Measurements from ENCODE around the gene AKT3.
"Not testable (repeated sequence)": the region's sequence is repeated elsewhere in the genome, so short reads cannot be mapped to it uniquely, and the experiment has no call there.

The AKT3 gene

DNA sequence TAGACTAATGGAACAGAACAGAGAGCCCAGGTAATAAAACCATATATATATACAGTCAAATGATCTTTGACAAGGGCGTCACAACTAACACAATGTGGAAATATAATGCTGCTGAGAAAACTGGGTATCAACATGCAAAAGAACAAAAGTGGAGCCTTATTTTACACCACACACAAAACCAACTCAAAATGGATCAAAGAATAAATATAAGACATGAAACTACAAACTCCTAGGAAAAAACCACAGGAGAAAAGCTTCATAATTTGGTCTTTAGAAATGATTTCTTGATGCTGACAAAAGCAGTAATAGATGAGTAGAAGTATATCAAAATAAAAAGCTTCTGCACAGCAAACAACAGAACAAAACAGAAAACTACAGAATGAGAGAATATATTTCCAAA, 192.2 kb downstream of the AKT3 start:
- no peak overlapping the region for H2AFZ ChIP-seq (ENCODE audit: low read length)
- no peaks in the 10 kb centered on the region for H3K9me2 ChIP-seq (replicated peaks; ENCODE audit: insufficient read depth, low read length)
- DNase-seq: no peak
- H3K4me3 ChIP-seq (ENCODE audit: low read length): no peak overlapping the region
- H4K20me1 ChIP-seq (ENCODE audit: insufficient read depth, low read length): no peaks in the 10 kb centered on the region
- no peaks in the 10 kb centered on the region for H3K9me3 ChIP-seq (replicated peaks; ENCODE audit: insufficient read depth, low read length)
- no peaks in the 10 kb centered on the region for H3K79me2 ChIP-seq (ENCODE audit: low read length)
- H3F3A ChIP-seq (ENCODE audit: insufficient read depth, low read length): no peaks in the 10 kb centered on the region
- TF ChIP-seq EZH2phosphoT487 (IDR thresholded peaks at IDR 0.05; ENCODE audit: low read length) (no peak), EZH2 (optimal IDR thresholded peaks at IDR 0.05; ENCODE audit: low read depth, low read length) (no peak)
- TF ChIP-seq, protein P1, sequence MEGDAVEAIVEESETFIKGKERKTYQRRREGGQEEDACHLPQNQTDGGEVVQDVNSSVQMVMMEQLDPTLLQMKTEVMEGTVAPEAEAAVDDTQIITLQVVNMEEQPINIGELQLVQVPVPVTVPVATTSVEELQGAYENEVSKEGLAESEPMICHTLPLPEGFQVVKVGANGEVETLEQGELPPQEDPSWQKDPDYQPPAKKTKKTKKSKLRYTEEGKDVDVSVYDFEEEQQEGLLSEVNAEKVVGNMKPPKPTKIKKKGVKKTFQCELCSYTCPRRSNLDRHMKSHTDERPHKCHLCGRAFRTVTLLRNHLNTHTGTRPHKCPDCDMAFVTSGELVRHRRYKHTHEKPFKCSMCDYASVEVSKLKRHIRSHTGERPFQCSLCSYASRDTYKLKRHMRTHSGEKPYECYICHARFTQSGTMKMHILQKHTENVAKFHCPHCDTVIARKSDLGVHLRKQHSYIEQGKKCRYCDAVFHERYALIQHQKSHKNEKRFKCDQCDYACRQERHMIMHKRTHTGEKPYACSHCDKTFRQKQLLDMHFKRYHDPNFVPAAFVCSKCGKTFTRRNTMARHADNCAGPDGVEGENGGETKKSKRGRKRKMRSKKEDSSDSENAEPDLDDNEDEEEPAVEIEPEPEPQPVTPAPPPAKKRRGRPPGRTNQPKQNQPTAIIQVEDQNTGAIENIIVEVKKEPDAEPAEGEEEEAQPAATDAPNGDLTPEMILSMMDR (IDR thresholded peaks at IDR 0.05; ENCODE audit: low read length): no peak
- H3K4me2 ChIP-seq (ENCODE audit: low read depth, low read length): no peak overlapping the region
- no peaks in the 10 kb centered on the region for H3K27me3 ChIP-seq (replicated peaks; ENCODE audit: insufficient read depth, low read length)
- H3K27ac ChIP-seq (ENCODE audit: low read length): no peak overlapping the region
- no peak overlapping the region for H3K9ac ChIP-seq (ENCODE audit: low read length)
- H3K36me3 ChIP-seq (replicated peaks; ENCODE audit: insufficient read depth, low read length): no peaks in the 10 kb centered on the region; the same call in 1 of the 2 replicates
- no peaks in the 10 kb centered on the region for H3K4me1 ChIP-seq (ENCODE audit: low read length)

DNA sequence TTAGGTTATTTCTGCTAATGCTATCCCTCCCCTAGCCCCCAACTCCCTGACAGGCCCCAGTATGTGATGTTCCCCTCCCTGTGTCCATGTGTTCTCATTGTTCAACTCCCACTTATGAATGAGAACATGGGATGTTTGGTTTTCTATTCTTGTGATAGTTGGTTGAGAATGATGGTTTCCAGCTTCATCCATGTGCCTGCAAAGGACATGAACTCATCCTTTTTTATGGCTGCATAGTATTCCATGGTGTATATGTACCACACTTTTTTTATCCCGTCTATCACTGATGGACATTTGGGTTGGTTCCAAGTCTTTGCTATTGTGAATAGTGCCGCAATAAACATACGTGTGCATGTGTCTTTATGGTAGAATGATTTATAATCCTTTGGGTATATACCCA, 200.5 kb downstream of the AKT3 start:
- not testable (repeated sequence) for H3K27ac ChIP-seq (ENCODE audit: low read length); H3K36me3 ChIP-seq (replicated peaks; ENCODE audit: insufficient read depth, low read length)

DNA sequence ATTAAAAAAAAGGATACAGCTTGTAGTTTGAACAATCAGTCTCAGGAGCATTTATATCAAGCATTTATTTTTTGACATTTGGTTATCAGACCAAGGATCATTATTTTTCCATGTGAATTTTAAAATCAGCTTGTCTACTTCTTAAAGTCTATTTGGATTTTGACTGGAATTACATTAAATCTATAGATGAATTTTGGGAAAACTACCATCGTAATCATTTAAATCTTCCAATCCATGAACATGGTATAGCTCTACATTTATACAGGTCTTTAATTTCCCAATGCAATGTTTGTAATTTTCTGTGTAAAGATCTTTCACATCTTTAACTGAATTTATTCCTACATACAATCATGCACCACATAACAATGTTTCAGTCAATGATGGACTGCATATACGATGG, 203.2 kb downstream of the AKT3 start:
- Histone ChIP-seq H3K4me3 (ENCODE audit: low read length) (no peak overlapping the region), H4K20me1 (ENCODE audit: insufficient read depth, low read length) (no peaks in the 10 kb centered on the region), H3K36me3 (replicated peaks; ENCODE audit: insufficient read depth, low read length) (no peaks in the 10 kb centered on the region), H3K9me3 (replicated peaks; ENCODE audit: insufficient read depth, low read length) (no peaks in the 10 kb centered on the region), H2AFZ (ENCODE audit: low read length) (no peak overlapping the region), H3K79me2 (ENCODE audit: low read length) (no peaks in the 10 kb centered on the region), H3K9ac (ENCODE audit: low read length) (no peak overlapping the region), H3K4me2 (ENCODE audit: low read depth, low read length) (no peak overlapping the region), H3K27ac (ENCODE audit: low read length) (no peak overlapping the region), H3K4me1 (ENCODE audit: low read length) (no peaks in the 10 kb centered on the region), H3K27me3 (replicated peaks; ENCODE audit: insufficient read depth, low read length) (no peaks in the 10 kb centered on the region), H3K9me2 (replicated peaks; ENCODE audit: insufficient read depth, low read length) (no peaks in the 10 kb centered on the region), H3F3A (ENCODE audit: insufficient read depth, low read length) (no peaks in the 10 kb centered on the region)
- DNase-seq: no peak
- TF ChIP-seq, protein P1 (IDR thresholded peaks at IDR 0.05; ENCODE audit: low read length): no peak
- TF ChIP-seq EZH2phosphoT487 (IDR thresholded peaks at IDR 0.05; ENCODE audit: low read length) (no peak), EZH2 (optimal IDR thresholded peaks at IDR 0.05; ENCODE audit: low read depth, low read length) (no peak)

More for the DNA sequence above, 200.5 kb downstream of the AKT3 start:
- not testable (repeated sequence) for H3K9me3 ChIP-seq (replicated peaks; ENCODE audit: insufficient read depth, low read length); H4K20me1 ChIP-seq (ENCODE audit: insufficient read depth, low read length); H3K79me2 ChIP-seq (ENCODE audit: low read length); H2AFZ ChIP-seq (ENCODE audit: low read length); H3K27me3 ChIP-seq (replicated peaks; ENCODE audit: insufficient read depth, low read length); H3F3A ChIP-seq (ENCODE audit: insufficient read depth, low read length); H3K4me3 ChIP-seq (ENCODE audit: low read length); H3K4me2 ChIP-seq (ENCODE audit: low read depth, low read length); H3K4me1 ChIP-seq (ENCODE audit: low read length); DNase-seq; H3K9ac ChIP-seq (ENCODE audit: low read length); H3K9me2 ChIP-seq (replicated peaks; ENCODE audit: insufficient read depth, low read length)

DNA sequence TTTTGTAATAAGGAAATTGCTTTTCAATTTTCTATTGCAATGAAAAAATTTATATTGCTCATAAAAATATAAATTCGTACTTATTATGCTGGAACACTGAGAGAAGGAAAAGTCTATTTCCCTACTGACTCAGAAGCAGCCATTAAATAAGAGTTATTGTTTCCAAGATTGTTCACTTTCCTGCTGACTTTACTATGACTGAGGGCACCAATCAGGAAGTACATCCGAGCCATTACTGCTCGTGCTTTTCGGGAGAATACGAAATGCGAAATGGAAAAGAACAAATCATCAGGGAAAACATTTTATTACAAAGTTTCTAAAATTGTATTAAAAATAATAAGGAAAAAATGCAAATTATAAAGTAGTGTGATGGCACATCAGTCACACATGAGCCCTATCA, 204.8 kb downstream of the AKT3 start:
- TF ChIP-seq EZH2 (optimal IDR thresholded peaks at IDR 0.05; ENCODE audit: low read depth, low read length) (no peak), EZH2phosphoT487 (IDR thresholded peaks at IDR 0.05; ENCODE audit: low read length) (no peak)
- TF ChIP-seq, protein P1 (IDR thresholded peaks at IDR 0.05; ENCODE audit: low read length): no peak
- Histone ChIP-seq H3F3A (ENCODE audit: insufficient read depth, low read length) (no peaks in the 10 kb centered on the region), H4K20me1 (ENCODE audit: insufficient read depth, low read length) (no peaks in the 10 kb centered on the region), H3K27me3 (replicated peaks; ENCODE audit: insufficient read depth, low read length) (no peaks in the 10 kb centered on the region), H2AFZ (ENCODE audit: low read length) (no peak overlapping the region), H3K4me1 (ENCODE audit: low read length) (no peaks in the 10 kb centered on the region), H3K9me2 (replicated peaks; ENCODE audit: insufficient read depth, low read length) (no peaks in the 10 kb centered on the region), H3K36me3 (replicated peaks; ENCODE audit: insufficient read depth, low read length) (no peaks in the 10 kb centered on the region), H3K9ac (ENCODE audit: low read length) (no peak overlapping the region), H3K79me2 (ENCODE audit: low read length) (no peaks in the 10 kb centered on the region), H3K9me3 (replicated peaks; ENCODE audit: insufficient read depth, low read length) (no peaks in the 10 kb centered on the region), H3K4me3 (ENCODE audit: low read length) (no peak overlapping the region), H3K27ac (ENCODE audit: low read length) (no peak overlapping the region), H3K4me2 (ENCODE audit: low read depth, low read length) (no peak overlapping the region)
- DNase-seq: no peak

Measured in MM.1S (cell line).